ENCODE results near the gene INPP5A.

The INPP5A gene

DNA sequence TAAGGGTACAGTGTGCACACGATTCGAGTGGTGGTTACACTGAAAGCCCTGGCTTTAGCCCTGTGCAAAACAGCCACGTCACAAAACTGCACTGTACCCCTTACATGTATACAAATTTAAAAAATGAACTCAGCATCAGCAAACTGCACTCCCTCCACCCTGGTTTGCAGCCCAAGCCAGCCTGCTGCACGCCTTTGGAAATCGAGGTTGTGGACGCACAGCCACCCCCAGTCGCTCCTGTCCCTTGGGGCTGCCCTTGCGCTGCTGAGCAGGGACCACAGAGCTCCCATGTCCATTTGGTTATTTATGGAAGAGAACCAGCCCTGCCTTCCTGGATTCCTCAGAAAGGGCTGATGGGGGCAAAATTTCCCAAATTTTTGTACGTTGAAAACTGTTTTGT lies 98.8 kb downstream of the INPP5A start:
- DNase-seq (ENCODE audit: low read depth) = no peak
- no peak overlapping the region for H3K4me3 ChIP-seq (replicated peaks; ENCODE audit: low read depth, low read length)
- TF ChIP-seq, protein P1, sequence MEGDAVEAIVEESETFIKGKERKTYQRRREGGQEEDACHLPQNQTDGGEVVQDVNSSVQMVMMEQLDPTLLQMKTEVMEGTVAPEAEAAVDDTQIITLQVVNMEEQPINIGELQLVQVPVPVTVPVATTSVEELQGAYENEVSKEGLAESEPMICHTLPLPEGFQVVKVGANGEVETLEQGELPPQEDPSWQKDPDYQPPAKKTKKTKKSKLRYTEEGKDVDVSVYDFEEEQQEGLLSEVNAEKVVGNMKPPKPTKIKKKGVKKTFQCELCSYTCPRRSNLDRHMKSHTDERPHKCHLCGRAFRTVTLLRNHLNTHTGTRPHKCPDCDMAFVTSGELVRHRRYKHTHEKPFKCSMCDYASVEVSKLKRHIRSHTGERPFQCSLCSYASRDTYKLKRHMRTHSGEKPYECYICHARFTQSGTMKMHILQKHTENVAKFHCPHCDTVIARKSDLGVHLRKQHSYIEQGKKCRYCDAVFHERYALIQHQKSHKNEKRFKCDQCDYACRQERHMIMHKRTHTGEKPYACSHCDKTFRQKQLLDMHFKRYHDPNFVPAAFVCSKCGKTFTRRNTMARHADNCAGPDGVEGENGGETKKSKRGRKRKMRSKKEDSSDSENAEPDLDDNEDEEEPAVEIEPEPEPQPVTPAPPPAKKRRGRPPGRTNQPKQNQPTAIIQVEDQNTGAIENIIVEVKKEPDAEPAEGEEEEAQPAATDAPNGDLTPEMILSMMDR (IDR thresholded peaks at IDR 0.05; ENCODE audit: low read length, missing control alignments) = no peak

DNA sequence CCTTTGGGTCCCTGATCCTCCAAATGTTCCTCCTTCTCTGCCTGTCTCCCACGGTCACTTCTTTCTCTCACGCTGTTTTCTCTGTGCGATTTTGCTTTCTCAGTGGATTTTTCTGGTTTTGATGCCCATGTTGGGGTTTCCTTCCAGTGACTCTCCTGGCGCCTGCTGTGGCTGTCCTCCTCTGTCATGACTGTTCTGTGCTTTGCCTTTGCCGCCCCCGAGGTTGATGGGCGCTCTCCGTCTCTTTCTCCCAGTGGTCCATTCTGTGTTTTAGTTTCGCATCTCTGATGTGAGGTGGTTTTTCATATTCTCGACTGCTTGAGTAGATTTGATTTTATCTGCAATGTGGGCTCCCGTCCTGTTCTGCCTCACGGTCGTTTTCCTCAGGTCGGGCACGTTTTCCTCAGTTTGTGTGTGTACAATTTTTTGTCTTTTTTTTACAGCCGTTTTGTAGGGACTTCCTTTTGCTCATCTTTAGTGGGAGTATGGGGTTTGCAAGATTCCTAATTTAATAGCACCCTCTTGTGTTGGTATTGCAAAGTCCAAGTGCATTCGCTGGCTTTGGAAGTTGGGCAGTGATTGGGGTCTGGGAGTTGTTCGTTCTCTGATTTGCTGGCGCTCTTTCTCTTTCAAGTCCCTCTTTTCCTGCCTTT lies 100.0 kb downstream of the INPP5A start:
- no peak overlapping the region for H3K4me3 ChIP-seq (replicated peaks; ENCODE audit: low read depth, low read length)
- TF ChIP-seq, protein P1 (IDR thresholded peaks at IDR 0.05; ENCODE audit: low read length, missing control alignments) = peak; percentile 77
- peak; percentile 79 for DNase-seq (ENCODE audit: low read depth)

GRCh38 chr10:132638130-132638515 lies 100.5 kb downstream of the INPP5A start:
- no peak overlapping the region for H3K4me3 ChIP-seq (replicated peaks; ENCODE audit: low read depth, low read length)
- no peak for DNase-seq (ENCODE audit: low read depth)
- TF ChIP-seq, protein P1 (IDR thresholded peaks at IDR 0.05; ENCODE audit: low read length, missing control alignments) = no peak

GRCh38 chr10:132639470-132639869 lies 101.9 kb downstream of the INPP5A start:
- no peak overlapping the region for H3K4me3 ChIP-seq (replicated peaks; ENCODE audit: low read depth, low read length)

GRCh38 chr10:132640326-132641125 lies 102.9 kb downstream of the INPP5A start:
- DNase-seq (ENCODE audit: low read depth) = no peak
- TF ChIP-seq, protein P1 (IDR thresholded peaks at IDR 0.05; ENCODE audit: low read length, missing control alignments) = no peak
- no peak overlapping the region for H3K4me3 ChIP-seq (replicated peaks; ENCODE audit: low read depth, low read length)

More at GRCh38 chr10:132639470-132639869, 101.9 kb downstream of the INPP5A start:
- DNase-seq (ENCODE audit: low read depth) = no peak
- TF ChIP-seq, protein P1 (IDR thresholded peaks at IDR 0.05; ENCODE audit: low read length, missing control alignments) = no peak

- no peak for DNase-seq (ENCODE audit: low read depth)
- H3K4me3 ChIP-seq (replicated peaks; ENCODE audit: low read depth, low read length) = no peak overlapping the region
- TF ChIP-seq, protein P1 (IDR thresholded peaks at IDR 0.05; ENCODE audit: low read length, missing control alignments) = no peak
Measured at GRCh38 chr10:132641401-132641800, 103.8 kb downstream of the INPP5A start.
